HG03439 (cell line): Measurements from ENCODE around the gene TOB2.
A peak's percentile ranks its signal among the peaks of the same experiment; 100 is the strongest.
"Not testable (repeated sequence)": the region's sequence is repeated elsewhere in the genome, so short reads cannot be mapped to it uniquely, and the experiment has no call there.

Experiments used
- ATAC-seq: cut with Tn5 transposase; IDR thresholded peaks from one replicate; pipeline ENCODE4 v1.9.1; 2021; ENCODE audit warnings: mild to moderate bottlenecking, moderate library complexity; ENCODE audit not compliant: unreplicated experiment

TOB2 gene

DNA sequence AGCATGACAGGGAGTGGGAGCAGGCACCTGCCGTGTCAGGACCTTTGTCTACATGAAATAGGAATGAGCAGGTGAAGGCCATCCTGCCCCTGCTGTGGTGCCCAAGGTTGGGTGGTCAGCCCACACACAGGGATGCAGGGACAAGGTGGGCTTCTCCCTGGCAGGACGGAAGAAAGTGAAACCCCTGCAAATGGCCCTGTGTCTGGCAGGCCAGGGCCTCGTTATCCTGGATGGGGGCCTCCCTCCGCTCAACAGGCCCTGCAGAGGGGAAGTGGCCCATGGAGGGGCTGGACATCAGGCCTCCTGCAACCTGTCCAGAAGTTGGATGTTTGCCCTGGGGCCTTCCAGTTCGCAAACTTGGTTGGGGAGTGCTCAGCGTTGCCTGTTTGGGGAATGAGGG lies 14.9 kb downstream of the TOB2 start:
- no peak for ATAC-seq

DNA sequence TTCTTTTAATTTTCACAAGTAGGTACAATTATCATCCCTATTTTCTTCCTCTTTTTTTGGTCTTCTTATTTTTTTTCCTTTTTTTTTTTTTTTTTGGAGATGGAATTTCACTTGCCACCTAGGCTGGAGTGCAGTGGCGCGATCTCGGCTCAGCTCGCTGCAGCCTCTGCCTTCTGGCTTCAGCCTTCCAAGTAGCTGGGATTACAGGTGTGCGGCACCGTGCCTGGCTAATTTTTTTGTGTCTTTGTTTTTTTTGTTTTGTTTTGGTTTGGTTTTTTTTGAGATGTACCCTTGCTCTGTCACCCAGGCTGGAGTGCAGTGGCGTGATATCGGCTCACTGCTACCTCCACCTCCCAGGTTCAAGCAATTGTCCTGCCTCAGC lies 16.7 kb downstream of the TOB2 start:
- ATAC-seq: no peak

DNA sequence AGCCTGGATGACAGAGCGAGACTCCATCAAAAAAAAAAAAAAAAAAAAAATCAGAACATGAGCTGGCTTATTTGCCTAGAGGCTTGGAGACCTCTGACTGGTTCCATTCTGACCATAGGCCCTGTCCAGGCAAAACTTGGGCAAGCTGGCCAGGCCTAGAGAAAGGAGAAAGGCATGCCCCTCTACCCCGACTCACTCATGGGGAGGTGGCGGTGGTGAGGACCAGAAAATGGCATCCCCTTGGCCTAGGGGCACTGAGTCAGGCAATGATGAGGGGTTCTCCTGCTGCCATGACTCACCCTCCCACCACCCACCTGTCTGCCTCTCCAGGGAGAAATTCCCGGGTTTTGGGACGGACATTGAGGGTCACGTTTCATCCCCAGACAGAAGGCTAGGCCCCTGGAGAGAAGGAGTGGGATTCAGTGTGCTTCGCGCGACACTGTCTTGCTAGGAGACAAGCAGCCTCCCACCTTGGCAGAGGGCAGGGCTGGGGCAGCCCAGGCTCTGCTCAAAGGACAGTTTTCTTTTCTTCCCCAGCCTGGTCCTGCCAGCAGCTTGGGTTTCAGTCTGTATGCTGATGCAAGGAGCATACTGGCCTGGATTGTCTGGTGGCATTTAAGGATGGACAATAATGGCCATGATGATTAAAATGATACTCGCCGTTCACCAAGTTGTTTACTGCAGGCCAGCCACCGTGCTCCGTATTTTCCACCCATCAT lies 17.2 kb downstream of the TOB2 start:
- ATAC-seq: no peak

DNA sequence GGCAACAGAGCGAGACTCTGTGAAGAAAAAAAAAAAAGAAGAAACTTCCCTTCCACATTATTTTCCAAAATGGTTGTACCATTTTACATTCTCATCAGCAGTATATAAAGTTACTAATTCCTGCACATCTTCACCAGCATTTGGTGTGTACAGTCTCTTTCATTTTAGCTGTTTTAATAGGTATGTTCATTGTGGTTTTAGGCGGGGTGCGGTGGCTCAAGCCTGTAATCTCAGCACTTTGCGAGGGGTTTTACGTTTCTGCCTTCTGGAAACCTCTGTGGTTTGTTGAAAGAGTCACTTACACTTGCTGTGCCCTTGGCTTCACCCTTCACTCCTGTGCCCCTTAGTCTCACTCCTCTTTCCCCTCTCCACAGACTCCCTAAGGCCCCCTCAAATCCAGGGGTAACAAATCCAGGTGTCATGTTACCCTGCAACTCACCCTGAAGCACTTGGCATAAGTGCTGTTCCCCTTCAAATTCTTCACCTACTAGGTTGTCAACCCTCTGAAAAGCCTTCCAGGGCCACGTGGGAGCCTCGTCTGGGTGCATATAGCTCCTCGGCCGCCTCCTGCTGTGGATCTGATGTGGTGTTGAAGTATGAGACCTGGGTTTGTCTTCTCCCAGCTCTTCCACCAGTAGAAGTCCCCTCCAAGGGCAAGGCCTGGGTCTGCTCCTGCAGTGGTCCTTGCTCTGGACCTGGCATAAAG lies 20.8 kb downstream of the TOB2 start:
- ATAC-seq: no peak

DNA sequence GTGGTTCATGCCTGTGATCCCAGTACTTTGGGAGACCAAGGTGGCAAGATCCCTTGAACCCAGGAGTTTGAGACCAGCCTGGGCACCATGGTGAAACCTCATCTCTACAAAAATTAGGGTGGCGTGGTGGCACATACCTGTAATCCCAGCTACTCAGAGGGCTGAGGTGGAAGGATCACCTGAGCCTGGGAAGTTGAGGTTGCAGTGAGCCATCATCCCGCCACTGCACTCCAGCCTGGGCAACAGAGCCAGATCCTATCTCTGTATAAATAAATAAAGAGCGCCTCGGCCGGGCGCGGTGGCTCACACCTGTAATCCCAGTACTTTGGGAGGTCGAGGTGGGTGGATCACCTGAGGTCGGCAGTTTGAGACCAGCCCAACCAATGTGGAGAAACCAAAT lies 27.9 kb downstream of the TOB2 start:
- ATAC-seq: no peak

DNA sequence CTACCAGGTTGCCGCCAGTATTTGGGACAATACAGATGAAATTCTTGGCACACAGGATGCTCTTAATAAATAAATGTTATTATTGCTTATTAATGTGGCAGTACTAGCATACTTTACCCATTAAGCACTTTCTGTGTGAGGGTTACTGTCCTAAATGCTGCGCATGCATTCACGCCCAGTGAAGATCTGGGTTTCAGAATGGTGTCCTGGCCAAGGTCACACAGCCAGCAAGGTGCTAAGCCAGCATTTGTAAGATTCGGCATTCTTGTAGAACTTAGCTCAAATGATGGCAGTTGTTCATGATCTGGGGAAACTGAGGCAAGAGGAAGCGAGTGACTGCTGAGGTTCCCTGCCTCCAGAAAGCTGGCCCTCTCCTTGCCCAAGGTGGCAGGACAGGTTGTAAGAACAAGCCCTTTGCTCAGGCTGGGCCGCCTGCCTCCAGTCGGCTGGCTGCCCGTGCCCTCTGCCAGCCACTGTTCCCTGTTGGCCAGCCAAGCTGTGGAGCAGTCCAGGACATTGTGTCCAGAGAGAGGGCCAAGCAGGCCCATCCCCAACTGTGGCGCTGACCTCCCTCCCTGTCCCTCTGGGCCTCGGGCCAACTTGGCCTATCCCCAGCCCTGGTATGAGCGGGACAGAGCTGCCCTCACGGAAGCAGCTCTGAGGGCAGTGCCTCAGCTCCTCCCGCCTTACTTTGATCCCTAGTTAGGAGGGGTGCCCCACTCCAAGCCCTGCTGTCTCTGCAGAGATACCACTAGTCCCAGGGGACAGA lies 28.8 kb downstream of the TOB2 start:
- no peak for ATAC-seq

DNA sequence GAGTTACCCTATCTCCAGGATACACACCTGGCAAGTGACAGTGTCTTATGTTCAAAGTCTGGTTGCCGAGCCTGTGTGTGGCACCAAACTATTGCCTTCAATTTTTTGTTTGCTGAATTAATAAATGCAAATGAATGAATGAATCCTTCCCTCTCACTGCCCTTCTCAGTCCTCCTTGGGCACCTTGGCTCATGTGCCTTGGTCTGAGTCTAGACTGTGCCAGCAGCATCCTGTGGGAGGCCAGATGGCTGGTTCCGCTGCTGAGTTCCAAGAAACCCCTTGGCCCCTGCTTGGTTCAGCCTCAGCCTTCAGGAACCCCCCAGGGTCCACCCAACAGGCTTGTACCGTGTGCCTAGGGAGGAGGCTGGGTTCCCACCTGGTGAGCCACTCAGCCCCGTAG lies 31.0 kb downstream of the TOB2 start:
- no peak for ATAC-seq

DNA sequence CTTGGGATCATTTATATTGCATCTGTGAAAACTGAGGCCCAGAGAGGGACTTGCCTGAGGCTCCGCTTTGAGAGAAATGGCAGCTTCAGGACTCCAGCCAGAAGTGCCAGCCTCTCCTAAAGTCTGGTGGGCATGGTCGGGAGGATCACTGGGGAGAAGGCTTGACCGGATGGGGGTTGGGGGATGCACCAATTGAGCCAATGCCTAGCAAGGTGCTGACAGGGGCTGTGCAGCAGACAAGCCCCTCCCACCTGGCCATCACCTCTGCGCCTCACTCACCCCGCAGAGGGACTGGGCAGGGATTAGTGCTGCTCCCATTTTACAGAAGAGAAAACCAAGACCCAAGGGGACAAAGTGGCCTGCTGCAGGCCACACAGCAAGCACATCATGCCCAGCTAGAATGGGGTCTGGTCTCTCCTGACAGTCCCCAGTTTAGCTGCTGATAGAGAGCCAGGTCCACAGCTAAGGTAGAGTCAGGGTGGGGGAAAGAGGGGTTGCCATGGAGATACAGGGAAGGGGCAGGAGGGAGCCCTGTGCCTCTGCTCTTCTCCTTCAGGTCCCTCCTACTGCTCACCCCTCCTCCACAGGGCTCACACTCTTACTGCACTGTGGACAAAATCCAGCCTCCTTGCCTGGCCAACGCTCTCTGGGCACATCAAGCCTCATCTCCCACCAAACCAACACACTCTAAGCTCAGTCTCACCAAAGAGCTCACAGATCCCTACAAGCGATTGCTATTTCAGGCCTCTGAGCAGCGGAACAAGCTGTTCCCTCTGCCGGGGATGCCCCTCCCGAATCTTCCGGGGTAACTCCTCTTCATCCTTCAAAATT lies 35.4 kb downstream of the TOB2 start:
- ATAC-seq: no peak

DNA sequence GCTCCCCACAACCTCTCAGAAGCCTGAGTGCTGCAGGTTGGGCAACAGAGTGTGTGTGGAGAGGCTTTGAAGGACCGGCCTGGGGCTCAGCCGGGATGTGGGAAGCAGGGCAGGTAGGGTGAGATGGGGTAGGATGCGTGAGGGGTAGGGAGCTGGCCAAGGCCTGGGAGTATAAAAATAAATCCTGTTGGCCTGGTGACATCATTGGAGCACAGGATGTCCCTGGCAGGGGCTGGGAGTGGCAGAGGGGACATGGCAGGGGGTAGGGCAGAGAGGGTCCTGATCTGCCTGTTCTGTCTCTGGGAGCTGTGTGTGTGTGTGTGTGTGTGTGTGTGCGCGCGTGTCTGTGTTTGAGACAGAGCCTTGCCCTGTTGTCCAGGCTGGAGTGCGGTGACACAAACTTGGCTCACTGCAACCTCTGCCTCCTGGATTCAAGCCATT lies 36.3 kb downstream of the TOB2 start:
- ATAC-seq: no peak

DNA sequence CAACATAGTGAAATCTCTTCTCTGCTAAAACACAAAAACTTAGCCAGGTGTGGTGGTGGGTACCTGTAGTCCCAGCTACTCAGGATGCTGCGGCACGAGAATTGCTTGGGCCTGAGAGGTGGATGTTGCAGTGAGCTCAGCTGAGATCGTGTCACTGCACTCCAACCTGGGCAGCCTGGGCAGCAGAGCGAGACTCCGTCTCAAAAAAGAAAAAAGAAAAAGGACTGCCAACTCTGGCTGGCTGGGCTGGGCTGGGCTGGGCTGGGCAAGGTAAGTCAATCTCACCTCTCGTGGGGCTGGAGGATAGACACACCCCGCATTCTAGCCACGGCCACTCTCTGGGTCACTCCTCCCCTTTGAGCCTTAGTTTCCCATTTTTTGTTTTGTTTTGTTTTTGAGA lies 37.9 kb downstream of the TOB2 start:
- no peak for ATAC-seq

DNA sequence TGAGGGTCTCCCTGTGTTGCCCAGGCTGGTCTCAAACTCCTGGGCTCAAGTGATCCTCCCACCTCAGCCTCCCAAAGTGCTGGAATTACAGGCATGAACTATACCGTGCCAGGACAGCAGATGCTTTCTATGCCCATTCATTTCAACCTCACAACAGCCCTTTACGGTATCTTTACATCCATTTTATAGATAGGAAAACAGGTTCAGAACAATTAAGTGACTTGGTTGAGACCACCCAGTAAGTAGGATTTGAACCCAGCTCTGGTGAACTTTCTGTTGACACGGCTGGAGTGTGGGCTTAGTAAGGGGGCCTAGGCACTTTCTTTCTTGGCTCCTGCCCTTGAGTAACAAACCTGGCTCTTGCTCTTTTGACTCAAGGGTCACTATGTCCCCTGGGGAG lies 39.2 kb downstream of the TOB2 start:
- no peak for ATAC-seq

DNA sequence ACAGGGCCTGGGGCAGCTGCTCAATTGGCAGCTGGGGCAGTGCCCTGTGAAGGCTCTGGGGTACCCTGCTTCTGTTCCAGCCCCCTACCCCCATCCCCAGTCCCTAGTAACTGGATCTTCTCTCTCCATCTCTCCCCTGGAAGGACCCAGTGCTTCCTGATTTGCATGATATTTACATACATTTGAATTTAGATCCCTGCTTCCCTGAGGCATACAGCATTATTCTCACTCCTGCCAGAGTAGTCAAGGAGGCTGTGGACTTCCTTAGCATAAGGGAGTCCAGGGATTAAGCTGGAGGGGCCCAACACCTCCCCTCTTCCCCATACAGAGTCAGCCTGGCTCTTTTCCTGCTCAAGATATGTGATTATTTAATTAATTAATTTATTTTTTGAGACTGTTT lies 40.2 kb downstream of the TOB2 start:
- no peak for ATAC-seq

DNA sequence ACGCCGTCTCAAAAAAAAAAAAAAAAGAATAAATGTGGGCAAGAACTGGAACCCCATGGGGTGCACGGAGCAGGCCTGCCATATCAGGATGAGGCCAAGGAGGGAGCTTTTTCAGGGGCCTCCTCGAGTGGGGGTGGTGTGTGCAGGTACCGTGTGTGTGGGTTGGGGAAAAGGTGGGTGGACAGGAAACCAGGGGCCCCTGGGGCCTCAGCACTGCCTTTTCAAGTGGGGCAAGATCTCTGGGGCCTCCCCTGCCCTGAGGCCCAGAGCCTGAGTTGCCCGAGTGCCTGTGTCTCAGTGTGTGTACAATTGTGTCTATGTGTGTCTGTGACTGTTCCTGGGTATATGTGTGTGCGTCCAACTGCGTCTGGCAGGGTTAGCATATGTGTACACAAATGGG lies 41.0 kb downstream of the TOB2 start:
- ATAC-seq: no peak

DNA sequence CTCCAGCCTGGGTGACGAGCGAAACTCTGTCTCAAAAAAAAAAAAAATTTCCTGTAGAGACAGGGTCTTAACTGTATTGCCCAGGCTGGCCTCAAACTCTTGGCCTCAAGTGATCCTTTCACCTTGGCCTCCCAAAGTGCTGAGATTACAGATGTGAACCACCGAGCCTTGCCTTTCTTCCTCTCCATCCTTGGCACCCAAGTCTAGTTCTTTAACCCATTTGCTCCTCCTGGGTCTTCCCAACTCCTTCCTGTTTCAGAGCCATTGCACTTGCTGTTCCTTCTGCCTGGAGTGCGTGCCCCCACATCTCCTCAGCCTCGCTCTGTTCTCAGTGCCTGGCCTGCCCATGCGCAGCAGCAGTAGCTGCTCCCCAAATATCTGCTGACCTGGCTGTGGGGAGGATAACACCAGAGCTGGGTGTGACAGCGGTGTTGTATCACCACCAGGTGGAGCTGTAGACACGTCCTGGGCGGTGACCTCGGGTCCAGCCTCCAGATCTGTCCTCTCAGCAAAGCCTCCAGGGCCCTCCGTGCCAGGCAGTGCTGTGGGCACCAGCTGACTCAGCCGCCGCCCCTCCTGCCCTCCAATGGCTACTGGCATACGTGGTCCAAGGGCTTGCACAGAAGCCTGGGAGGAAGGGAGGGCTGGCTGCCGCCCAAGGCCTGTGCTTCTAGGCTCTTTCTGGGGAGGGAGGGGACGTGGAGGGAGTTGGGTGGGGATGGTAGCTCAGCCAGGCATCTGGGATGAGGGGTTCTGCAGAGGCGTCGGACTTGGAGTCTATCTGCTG lies 42.9 kb downstream of the TOB2 start:
- ATAC-seq: peak; percentile 68

DNA sequence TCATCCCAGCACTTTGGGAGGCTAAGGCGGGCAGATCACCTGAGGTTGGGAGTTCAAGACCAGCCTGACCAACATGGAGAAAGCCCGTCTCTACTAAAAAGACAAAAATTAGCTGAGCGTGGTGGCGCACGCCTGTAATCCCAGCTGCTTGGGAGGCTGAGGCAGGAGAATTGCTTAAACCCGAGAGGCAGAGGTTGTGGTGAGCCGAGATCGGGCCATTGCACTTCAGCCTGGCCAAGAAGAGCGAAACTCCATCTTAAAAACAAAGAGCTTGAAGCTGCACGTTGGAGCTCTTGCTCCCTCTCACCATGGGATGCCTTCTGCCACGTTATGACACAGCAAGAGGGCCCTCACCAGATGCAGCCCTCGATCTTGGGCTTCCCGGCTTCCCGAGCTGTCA lies 43.8 kb downstream of the TOB2 start:
- not testable (repeated sequence) for ATAC-seq

DNA sequence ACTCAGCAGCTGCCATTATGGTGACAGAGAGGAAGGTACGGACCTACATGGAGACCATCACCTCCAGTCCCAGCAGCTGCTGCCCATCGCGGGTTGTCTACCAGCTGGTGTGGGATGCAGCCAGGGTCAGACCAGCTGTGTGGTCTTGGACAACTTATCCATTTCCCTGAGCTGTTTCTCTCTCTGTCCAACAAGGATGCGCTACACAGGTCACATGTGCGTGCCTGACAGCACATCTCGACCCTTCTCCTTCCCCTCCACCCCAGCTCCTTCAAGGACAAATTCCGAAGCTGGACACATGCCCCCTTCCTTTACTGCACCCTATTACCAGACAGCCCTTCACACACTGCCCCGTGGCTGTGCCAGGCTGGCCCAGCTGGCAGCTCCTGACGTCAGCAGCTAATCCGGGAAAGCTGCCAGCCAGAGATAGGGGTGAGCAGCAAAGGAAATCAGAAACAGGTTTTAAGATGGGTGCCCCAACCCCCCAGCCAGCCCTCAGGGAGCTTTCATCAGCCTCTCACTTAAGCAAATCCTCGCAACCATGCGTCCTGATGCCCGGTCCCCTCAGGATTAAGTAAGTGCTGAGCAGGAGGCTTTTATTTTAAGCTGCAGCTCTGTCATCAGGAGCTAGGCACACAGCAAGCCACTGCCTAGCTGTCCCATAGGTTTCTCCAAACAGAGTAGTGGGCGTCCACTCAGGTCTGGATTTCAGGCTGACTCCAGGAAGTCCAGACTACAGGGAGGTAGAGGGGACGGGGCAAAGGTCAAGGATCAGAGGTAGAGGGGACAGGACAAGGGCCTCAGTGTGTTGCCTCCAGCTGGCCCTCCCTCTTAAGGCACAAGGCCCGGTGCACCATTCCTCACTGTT lies 44.6 kb downstream of the TOB2 start:
- ATAC-seq: no peak

DNA sequence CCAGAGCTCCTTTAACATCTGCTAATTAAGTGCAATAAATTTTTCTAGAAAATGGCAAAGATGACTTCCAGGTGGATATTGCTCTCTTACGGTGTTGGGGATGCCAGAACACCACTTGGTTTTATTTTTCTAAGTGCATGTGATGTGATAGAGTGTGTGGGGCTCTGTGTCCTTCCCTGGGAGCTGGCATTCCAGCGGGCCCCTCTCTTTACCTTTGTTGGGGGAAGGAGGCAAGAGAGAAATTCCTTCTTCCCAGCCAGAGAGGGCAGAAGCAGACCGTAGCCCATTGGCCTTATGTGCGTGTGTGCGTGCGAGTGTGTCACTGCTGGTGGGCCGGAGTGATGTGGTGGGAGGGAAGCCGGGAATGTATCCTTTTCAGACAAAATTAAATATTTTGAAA lies 47.7 kb downstream of the TOB2 start:
- no peak for ATAC-seq

DNA sequence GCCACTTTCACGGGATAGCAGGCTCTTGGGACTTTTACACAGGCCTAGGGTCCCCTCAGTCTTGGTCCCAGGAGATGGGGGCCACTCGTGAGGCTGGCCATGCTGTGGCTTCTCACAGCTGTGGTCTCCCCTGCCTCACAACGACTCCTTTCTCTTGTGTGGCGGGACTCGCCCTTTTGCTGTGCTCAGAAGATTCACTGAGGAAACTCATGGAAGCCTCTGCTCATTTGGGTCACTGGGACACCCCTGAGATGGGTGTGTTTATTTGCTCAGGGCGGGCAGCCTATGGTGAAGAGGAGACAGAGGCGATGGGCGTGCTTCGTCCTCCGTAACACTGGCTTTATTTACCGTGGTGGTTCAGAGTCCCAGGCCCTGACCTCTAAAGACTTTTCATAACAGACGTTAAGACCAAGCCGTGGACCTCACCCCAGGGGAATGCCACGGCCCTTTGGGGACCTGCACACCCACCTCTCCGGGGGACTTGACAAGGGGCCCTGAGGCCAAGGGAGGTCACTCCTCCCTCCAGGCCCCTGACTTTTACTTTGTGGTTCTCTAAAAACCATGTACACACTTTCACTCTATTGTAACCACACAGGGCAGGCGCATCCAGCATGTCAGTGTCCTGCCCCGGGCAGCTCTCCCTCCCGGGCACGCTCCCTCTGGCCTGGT lies 49.3 kb downstream of the TOB2 start:
- no peak for ATAC-seq
